H1 (cell line): Measurements from ENCODE around the gene MBLAC1. TPM values are rescaled to one million over a fixed set of nuclear protein-coding genes. Genes with fewer than 3 reads are reported as not detected.

ENCODE experiments used
- CTCF ChIA-PET: fragments of 300-600 bp; sonication (Branson Sonifier 250); formaldehyde crosslinking; loops from one replicate; lab custom pipeline; 2021; ENCODE audit not compliant: partially characterized antibody; lab: Charles Lee
- POLR2A ChIA-PET: fragments of 300-600 bp; sonication (Branson Sonifier 250); formaldehyde crosslinking; loops from one replicate; lab custom pipeline; 2021; ENCODE audit warnings: inconsistent platforms; ENCODE audit not compliant: partially characterized antibody; lab: Charles Lee
- DNase-seq, 2 experiments: peaks; one replicate each; pipeline versions ENCODE4 v3.0.0 to v3.0.0-alpha.2; 2010 to 2022; ENCODE audit warnings: low spot score in 2 of 2, low read depth in 1 of 2, mixed read lengths in 1 of 2
- FAIRE-seq: peaks from 2 replicates; lab custom pipeline; 2011; peaks lifted over from hg19 to GRCh38; lab: Jason Lieb, UNC
- H2AFZ ChIP-seq: 2 replicates; pipeline ENCODE4 v1.8.1; 2012; ENCODE audit warnings: low read length, inconsistent platforms
- H2AK5ac ChIP-seq: 2 replicates; pipeline ENCODE4 v1.6.1; 2013; ENCODE audit warnings: low read depth, low read length
- H2BK120ac ChIP-seq: replicated peaks from 2 replicates; pipeline ENCODE3; 2013; ENCODE audit warnings: low read depth, low read length, inconsistent platforms
- H2BK12ac ChIP-seq: 2 replicates; pipeline ENCODE4 v1.6.1; 2013; ENCODE audit warnings: low read depth, low read length
- H2BK15ac ChIP-seq: 2 replicates; pipeline ENCODE4 v1.6.1; 2013; ENCODE audit warnings: low read length
- H2BK20ac ChIP-seq: 2 replicates; pipeline ENCODE4 v1.6.1; 2013; ENCODE audit warnings: low read length
- H2BK5ac ChIP-seq: 2 replicates; pipeline ENCODE4 v1.6.1; 2013; ENCODE audit warnings: low read depth, low read length
- H3K14ac ChIP-seq: 2 replicates; pipeline ENCODE4 v1.6.1; 2013; ENCODE audit warnings: inconsistent platforms; ENCODE audit not compliant: insufficient read length
- H3K18ac ChIP-seq: 2 replicates; pipeline ENCODE4 v1.6.1; 2013; ENCODE audit warnings: low read length; ENCODE audit errors: extremely low read depth
- H3K23ac ChIP-seq: 2 replicates; pipeline ENCODE4 v1.6.1; 2013; ENCODE audit warnings: inconsistent platforms; ENCODE audit not compliant: insufficient read length
- H3K23me2 ChIP-seq: 2 replicates; pipeline ENCODE4 v1.6.1; 2013; ENCODE audit warnings: low read depth, low read length
- H3K27ac ChIP-seq: 2 replicates; pipeline ENCODE4 v1.6.1; 2011; ENCODE audit warnings: low read depth, low read length, inconsistent platforms
- H3K27me3 ChIP-seq, 4 experiments: replicated peaks in 1 of 4; 1 replicate in 1 of 4; 2 replicates in 3 of 4; pipeline versions ENCODE4 v1.6.1 to v1.8.1; 2011 to 2013; ENCODE audit warnings: low read length in 3 of 4, mild to moderate bottlenecking in 3 of 4, inconsistent platforms in 2 of 4, mixed read lengths in 2 of 4, moderate library complexity in 1 of 4; ENCODE audit not compliant: control insufficient read depth in 3 of 4, insufficient read depth in 3 of 4; ENCODE audit errors: extremely low read depth in 1 of 4
- H3K36me3 ChIP-seq, 4 experiments: 2 replicates each; pipeline versions ENCODE4 v1.6.1 to v1.8.1; 2011 to 2013; ENCODE audit warnings: mild to moderate bottlenecking in 4 of 4, low read length in 3 of 4, moderate library complexity in 2 of 4, control low read depth in 1 of 4, inconsistent platforms in 1 of 4; ENCODE audit not compliant: insufficient read depth in 4 of 4, control insufficient read depth in 2 of 4
- H3K4ac ChIP-seq: replicated peaks from 2 replicates; pipeline ENCODE3; 2013; ENCODE audit warnings: low read length, low read depth, mixed read lengths, inconsistent platforms; ENCODE audit not compliant: insufficient read length
- H3K4me1 ChIP-seq, 4 experiments: replicated peaks in 1 of 4; 1 replicate in 1 of 4; 2 replicates in 3 of 4; pipeline versions ENCODE4 v1.6.1 to v1.8.1; 2011 to 2013; ENCODE audit warnings: low read length in 3 of 4, inconsistent platforms in 2 of 4, mixed read lengths in 1 of 4; ENCODE audit not compliant: insufficient read depth in 4 of 4, control insufficient read depth in 3 of 4
- H3K4me2 ChIP-seq, 2 experiments: 2 replicates each; pipeline versions ENCODE4 v1.6.1 to v1.8.1; 2011 to 2013; ENCODE audit warnings: low read depth in 2 of 2, low read length in 2 of 2, control low read depth in 1 of 2, inconsistent platforms in 1 of 2, mild to moderate bottlenecking in 1 of 2; ENCODE audit not compliant: insufficient read depth in 1 of 2
- H3K4me3 ChIP-seq, 4 experiments: fragments of 200-600, 300-600 bp in 1 of 4; sonication (generic), shearing (Covaris generic), sonication (Bioruptor Twin) in 1 of 4; 2 replicates each; pipeline versions ENCODE4 v1.5.1 to v1.8.1; 2011 to 2016; ENCODE audit warnings: low read length in 4 of 4, low read depth in 3 of 4, control low read depth in 2 of 4, inconsistent platforms in 2 of 4, mild to moderate bottlenecking in 2 of 4, mixed read lengths in 1 of 4, moderate library complexity in 1 of 4; ENCODE audit not compliant: insufficient read depth in 2 of 4; ENCODE audit errors: extremely low read depth in 1 of 4
- H3K56ac ChIP-seq: replicated peaks from 2 replicates; pipeline ENCODE3; 2013; ENCODE audit warnings: low read depth, mild to moderate bottlenecking, mixed read lengths, low read length, inconsistent platforms; ENCODE audit not compliant: insufficient read length
- H3K79me1 ChIP-seq: 2 replicates; pipeline ENCODE4 v1.6.1; 2013; ENCODE audit warnings: low read depth, low read length, control low read depth
- H3K79me2 ChIP-seq, 2 experiments: 2 replicates each; pipeline versions ENCODE4 v1.6.1 to v1.8.1; 2012 to 2013; ENCODE audit warnings: low read length in 2 of 2, mild to moderate bottlenecking in 2 of 2, inconsistent platforms in 1 of 2; ENCODE audit not compliant: insufficient read depth in 2 of 2, control insufficient read depth in 1 of 2
- H3K9ac ChIP-seq, 4 experiments: replicated peaks in 1 of 4; 1 replicate in 1 of 4; 2 replicates in 3 of 4; pipeline versions ENCODE4 v1.6.1 to v1.8.1; 2011 to 2013; ENCODE audit warnings: low read depth in 3 of 4, low read length in 3 of 4, control low read depth in 2 of 4, mild to moderate bottlenecking in 2 of 4, moderate library complexity in 2 of 4, inconsistent platforms in 1 of 4; ENCODE audit errors: extremely low read depth in 1 of 4
- H3K9me3 ChIP-seq, 2 experiments: 2 replicates each; pipeline versions ENCODE4 v1.6.1 to v1.8.1; 2012 to 2013; ENCODE audit warnings: mild to moderate bottlenecking in 2 of 2, moderate library complexity in 2 of 2, control low read depth in 1 of 2, inconsistent platforms in 1 of 2, low read depth in 1 of 2, low read length in 1 of 2, mixed read lengths in 1 of 2; ENCODE audit not compliant: insufficient read depth in 2 of 2
- H4K20me1 ChIP-seq, 2 experiments: replicated peaks in 1 of 2; 2 replicates each; pipeline versions ENCODE3 to v1.8.1; 2011 to 2013; ENCODE audit warnings: inconsistent platforms in 2 of 2, low read length in 2 of 2, mild to moderate bottlenecking in 1 of 2; ENCODE audit not compliant: insufficient read depth in 2 of 2, control insufficient read depth in 1 of 2
- H4K5ac ChIP-seq: 2 replicates; pipeline ENCODE4 v1.6.1; 2013; ENCODE audit warnings: low read length, low read depth, mixed read lengths, inconsistent platforms; ENCODE audit not compliant: insufficient read length
- H4K8ac ChIP-seq: 2 replicates; pipeline ENCODE4 v1.8.0; 2013; ENCODE audit warnings: mild to moderate bottlenecking, moderate library complexity, low read length, inconsistent platforms; ENCODE audit not compliant: insufficient read depth; ENCODE audit errors: extremely low read depth
- H4K91ac ChIP-seq: replicated peaks from 2 replicates; pipeline ENCODE3; 2013; ENCODE audit warnings: low read length, mixed read lengths, inconsistent platforms; ENCODE audit not compliant: insufficient read length
- BCL11A ChIP-seq, 2 experiments: IDR thresholded peaks; one replicate each; pipeline ENCODE4 v1.6.1; 2011; ENCODE audit warnings: low read depth in 2 of 2, low read length in 2 of 2, mild to moderate bottlenecking in 2 of 2
- CBX8 ChIP-seq: fragments of 300-800, 300-1000 bp; sonication (generic); IDR thresholded peaks from 2 replicates; pipeline ENCODE4 v1.7.1; 2016; ENCODE audit warnings: low read depth, low read length, borderline replicate concordance
- WGBS, 2 experiments: shearing (Covaris generic) in 1 of 2; methylation state at CpG; one replicate each; pipeline versions ENCODE4 v1.1.6 to v1.1.7; 2013 to 2015; ENCODE audit warnings: low lambda C conversion rate in 2 of 2, mixed read lengths in 2 of 2, inconsistent platforms in 1 of 2, low coverage in 1 of 2, missing lambda C conversion rate in 1 of 2; ENCODE audit not compliant: insufficient replicate concordance in 2 of 2, insufficient coverage in 1 of 2, insufficient read length in 1 of 2; ENCODE audit errors: extremely low coverage in 1 of 2, missing lambda C conversion rate in 1 of 2; 5-methylcytosine and 5-hydroxymethylcytosine counted together
- polyA plus RNA-seq, 7 experiments: library from polyadenylated mRNA; depleted of rRNA in 3 of 7; stranded (reverse) in 5 of 7; unstranded in 2 of 7; fragments of >200 nt in 5 of 7; fragments of 200-250 nt in 2 of 7; gene quantifications; 1 replicate in 5 of 7; 2 replicates in 1 of 7; 4 replicates in 1 of 7; pipeline versions ENCODE4 v1.2.1 to v1.2.3, GENCODE V29; 2011 to 2013; ENCODE audit warnings: missing spikeins in 2 of 7, mixed read lengths in 2 of 7
- total RNA-seq: library from RNA; stranded (reverse); fragmentation: NEBNext Ultra II Directional; extraction: Animal tissue kit (Norgen Biotek cat#: 25700); gene quantifications from 2 replicates; pipeline ENCODE4 v1.2.1, GENCODE V29; 2021

Gene MBLAC1
- total and polyA plus RNA-seq, 2 of the 8 experiments (the other 6 are each of a cell fraction or from before 2014, with no cell fraction given) = 1.00 to 1.7 TPM

- H3K9me3 ChIP-seq = no peaks in the 10 kb centered on the region
These were observed 11.3 kb downstream of the MBLAC1 start for GRCh38 chr7:100137851-100138760.

More at GRCh38 chr7:100137851-100138760, 11.3 kb downstream of the MBLAC1 start:
- no peak overlapping the region for H3K18ac ChIP-seq
- H3K14ac ChIP-seq = no peak overlapping the region
- WGBS, 2 experiments = 90% methylated on average over 13 of the region's 13 CpGs; no CpG with 5 or more reads in 1 of the 2 experiments
- H2AK5ac ChIP-seq = no peak overlapping the region
- H3K56ac ChIP-seq = no peak overlapping the region
- no peak overlapping the region for H2BK20ac ChIP-seq
- no peak overlapping the region for H3K23ac ChIP-seq
- CTCF ChIA-PET = interaction anchor here (0.6 to 2.2 kb wide), 11 partner anchors 23 to 956 kb away, joined by 3 to 11 read pairs (median 4); no protein-coding TSS in a partner anchor
- no peak overlapping the region for H2BK12ac ChIP-seq
- no peak overlapping the region for H4K91ac ChIP-seq
- H3K27me3 ChIP-seq = no peaks in the 10 kb centered on the region
- no peaks in the 10 kb centered on the region for H4K20me1 ChIP-seq
- H2BK5ac ChIP-seq = no peak overlapping the region
- no peaks in the 10 kb centered on the region for H3K79me2 ChIP-seq
- no peaks in the 10 kb centered on the region for H3K79me1 ChIP-seq
- H3K4me1 ChIP-seq = peaks cover 0 to 2% (median 0%) of the 10 kb centered on the region in 4 experiments; a peak in 1 of 7 replicates
- no peaks in the 10 kb centered on the region for H3K23me2 ChIP-seq
- FAIRE-seq = no peak
- no peak overlapping the region for H3K4me3 ChIP-seq
- H3K9ac ChIP-seq = no peak overlapping the region
- no peak overlapping the region for H4K8ac ChIP-seq
- no peak for TF ChIP-seq CBX8
- no peak for TF ChIP-seq BCL11A (IDR thresholded peaks at IDR 0.05; ENCODE audit: low read depth in 2 of 2, low read length in 2 of 2)
- no peak overlapping the region for H3K27ac ChIP-seq
- no peak overlapping the region for H2BK15ac ChIP-seq
- H3K4ac ChIP-seq = no peak overlapping the region
- no peak overlapping the region for H4K5ac ChIP-seq
- no peak overlapping the region for H2AFZ ChIP-seq
- H2BK120ac ChIP-seq = no peak overlapping the region
- H3K4me2 ChIP-seq = no peak overlapping the region
- POLR2A ChIA-PET = interaction anchor here (1.5 to 1.7 kb wide), 3 partner anchors 9 to 43 kb away, joined by 3 to 6 read pairs (median 4); partner anchors contain the start of gene GAL3ST4
- no peaks in the 10 kb centered on the region for H3K36me3 ChIP-seq
- no peak for DNase-seq
